A549 (cell line): ENCODE data around the gene VPS37B. TPM values are rescaled to one million over a fixed set of nuclear protein-coding genes. Genes with fewer than 3 reads are reported as not detected.
A peak's percentile ranks its signal among the peaks of the same experiment; 100 is the strongest.

Experiments
- ATAC-seq, 2 experiments: fragments of 200-7000 bp in 1 of 2; fragments of >200 bp in 1 of 2; cut with Nextera tagmentation in 1 of 2; cut with Tn5 transposase in 1 of 2; 3 replicates each; pipeline versions ENCODE4 v1.8.0 to v1.9.1; 2018 to 2020; ENCODE audit warnings: mild to moderate bottlenecking in 1 of 2, moderate library complexity in 1 of 2
- CTCF ChIA-PET: fragments of 300-600 bp; sonication (Branson Sonifier 250); formaldehyde crosslinking; extraction: SDS; loops from one replicate; lab custom pipeline; 2021; ENCODE audit warnings: antibody characterized with exemption, inconsistent platforms; lab: Yijun Ruan, JAX
- POLR2A ChIA-PET: fragments of 350-600 bp; formaldehyde crosslinking; extraction: SDS; loops from one replicate; lab custom pipeline; 2021; ENCODE audit warnings: antibody characterized with exemption, inconsistent platforms; lab: Yijun Ruan, JAX
- DNase-seq, 2 experiments: peaks; one replicate each; pipeline versions ENCODE4 v3.0.0 to v3.0.0-alpha.2; 2011 to 2016; ENCODE audit warnings: low read depth in 1 of 2, low spot score in 1 of 2
- FAIRE-seq: peaks from 2 replicates; lab custom pipeline; 2011; peaks lifted over from hg19 to GRCh38; lab: Jason Lieb, UNC
- H3K27ac ChIP-seq, 2 experiments: fragments of >200 bp; sonication (Bioruptor Twin); formaldehyde crosslinking; 3 replicates each; pipeline ENCODE4 v1.5.1; 2016 to 2017
- H3K4me1 ChIP-seq: fragments of >200 bp; sonication (Bioruptor Twin); formaldehyde crosslinking; 3 replicates; pipeline ENCODE4 v1.6.1; 2016
- H3K4me2 ChIP-seq: fragments of >200 bp; sonication (Bioruptor Twin); formaldehyde crosslinking; 3 replicates; pipeline ENCODE4 v1.6.1; 2016
- H3K4me3 ChIP-seq: fragments of >200 bp; sonication (Bioruptor Twin); formaldehyde crosslinking; 3 replicates; pipeline ENCODE4 v1.5.1; 2016
- H3K9me3 ChIP-seq: fragments of >200 bp; sonication (Bioruptor Twin); formaldehyde crosslinking; 3 replicates; pipeline ENCODE4 v1.6.1; 2016
- ATOH8 ChIP-seq: fragments of 250-450 bp; sonication (Bioruptor Pico); IDR thresholded peaks from 2 replicates; pipeline ENCODE4 v1.5.0; 2020; ENCODE audit warnings: low read depth, mild to moderate bottlenecking, moderate library complexity
- EHF ChIP-seq: fragments of 250-450 bp; sonication (Bioruptor Pico); IDR thresholded peaks from 2 replicates; pipeline ENCODE4 v1.5.0; 2020; ENCODE audit warnings: mild to moderate bottlenecking
- EHMT2 ChIP-seq: fragments of 200-600 bp; sonication (generic); IDR thresholded peaks from 2 replicates; pipeline ENCODE4 v1.6.1; 2016; ENCODE audit warnings: antibody characterized with exemption, low read depth, mild to moderate bottlenecking, moderate library complexity
- EP300 ChIP-seq, 2 experiments: fragments of >200 bp; sonication (Bioruptor Twin); formaldehyde crosslinking; IDR thresholded peaks; 2 replicates in 1 of 2; 3 replicates in 1 of 2; pipeline ENCODE4 v1.6.1; 2016 to 2017
- ESRRA ChIP-seq: fragments of 150-350 bp; IDR thresholded peaks from 2 replicates; pipeline ENCODE4 v1.6.1; 2014; ENCODE audit warnings: mild to moderate bottlenecking, low read length, borderline replicate concordance
- GATA3 ChIP-seq: IDR thresholded peaks from 2 replicates; pipeline ENCODE4 v1.6.1; 2012; ENCODE audit warnings: borderline replicate concordance
- HMGXB4 ChIP-seq: fragments of 250-450 bp; sonication (Bioruptor Pico); IDR thresholded peaks from 2 replicates; pipeline ENCODE4 v1.5.0; 2021; ENCODE audit warnings: mild to moderate bottlenecking, moderate library complexity, borderline replicate concordance
- KDM1A ChIP-seq: fragments of 200-600 bp; sonication (generic); IDR thresholded peaks from 2 replicates; pipeline ENCODE4 v1.6.1; 2016; ENCODE audit warnings: low read depth, mild to moderate bottlenecking
- MYC ChIP-seq: IDR thresholded peaks from 2 replicates; pipeline ENCODE4 v1.6.1; 2012; ENCODE audit warnings: mild to moderate bottlenecking, inconsistent platforms, low read length, improper control_type of control experiment, borderline replicate concordance
- NPAS2 ChIP-seq: fragments of 250-450 bp; sonication (Bioruptor Pico); IDR thresholded peaks from 2 replicates; pipeline ENCODE4 v1.8.0; 2022; ENCODE audit warnings: mild to moderate bottlenecking, moderate library complexity, borderline replicate concordance
- PHF8 ChIP-seq: fragments of 200-600 bp; sonication (generic); IDR thresholded peaks from 2 replicates; pipeline ENCODE4 v1.6.1; 2016; ENCODE audit warnings: low read depth, mild to moderate bottlenecking, antibody characterized with exemption, moderate library complexity, borderline replicate concordance
- RAD21 ChIP-seq, 2 experiments: fragments of >200 bp in 1 of 2; sonication (Bioruptor Twin) in 1 of 2; formaldehyde crosslinking in 1 of 2; IDR thresholded peaks in 1 of 2; conservative IDR thresholded peaks in 1 of 2; 2 replicates in 1 of 2; 3 replicates in 1 of 2; pipeline ENCODE4 v1.6.1; 2012 to 2018; ENCODE audit warnings: inconsistent platforms in 1 of 2
- RFX5 ChIP-seq: fragments of 450-650 bp; IDR thresholded peaks from 2 replicates; pipeline ENCODE4 v1.7.1; 2014; ENCODE audit warnings: antibody characterized with exemption, mild to moderate bottlenecking, moderate library complexity
- TP53 ChIP-seq: fragments of 250-450 bp; sonication (Bioruptor Pico); IDR thresholded peaks from 2 replicates; pipeline ENCODE4 v1.5.0; 2021; ENCODE audit warnings: mild to moderate bottlenecking, moderate library complexity
- WGBS: methylation state at CpG from one replicate; pipeline ENCODE4 v1.1.6; 2017; ENCODE audit errors: missing lambda C conversion rate; 5-methylcytosine and 5-hydroxymethylcytosine counted together
- polyA plus RNA-seq, 4 experiments: library from polyadenylated mRNA; depleted of rRNA in 3 of 4; stranded (reverse); fragments of >200 nt; fragmentation: RNase III in 1 of 4; extraction: RNeasy Plus Mini Kit Qiagen cat#74134 plus additional on column Dnase treatment in 1 of 4; gene quantifications; 2 replicates in 3 of 4; 3 replicates in 1 of 4; pipeline ENCODE4 v1.2.3, GENCODE V29; 2011 to 2017

VPS37B gene
- polyA plus RNA-seq, 2 of the 4 experiments (the other 2 are of a cell fraction) = 17.0 to 18.6 TPM

DNA sequence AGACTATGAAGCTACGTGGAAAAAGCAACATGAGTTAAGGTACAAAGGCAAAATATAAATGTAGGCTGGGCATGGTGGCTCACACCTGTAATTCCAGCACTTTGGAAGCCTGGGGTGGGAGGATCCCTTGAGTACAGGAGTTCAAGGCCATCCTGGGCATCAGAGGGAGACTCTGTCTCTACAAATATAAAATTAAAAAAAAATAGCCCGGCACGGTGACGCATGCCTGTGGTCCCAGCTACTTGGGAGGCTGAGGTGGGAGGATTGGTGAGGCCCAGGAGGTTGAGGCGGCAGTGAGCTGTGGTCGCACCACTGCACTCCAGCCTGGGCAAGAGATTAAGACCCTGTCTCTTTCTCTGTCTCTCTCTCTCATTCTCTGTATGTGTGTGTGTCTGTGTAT lies 4.0 kb upstream of the VPS37B start:
- DNase-seq (no peak), FAIRE-seq (no peak), ATAC-seq (no peak)
- Histone ChIP-seq H3K4me3 (no peak overlapping the region), H3K27ac (no peak overlapping the region), H3K4me2 (no peak overlapping the region), H3K9me3 (no peaks in the 10 kb centered on the region), H3K4me1 (peaks cover 19% of the 10 kb centered on the region)
- no peak for TF ChIP-seq PHF8
- 94% methylated on average over 6 of the region's 6 CpGs for WGBS
- ChIA-PET POLR2A (no interaction called here), CTCF (interaction anchor here (0.9 to 2.0 kb wide), 4 partner anchors 9 to 51 kb away, joined by 3 to 7 read pairs (median 6); no protein-coding TSS in a partner anchor)

- DNase-seq (no peak), ATAC-seq (no peak), FAIRE-seq (no peak)
- Histone ChIP-seq H3K27ac (peak overlapping the region in 1 of 2 experiments; percentile 89; a peak in 2 of 6 replicates), H3K4me1 (peaks cover 44% of the 10 kb centered on the region), H3K9me3 (no peaks in the 10 kb centered on the region), H3K4me3 (no peak overlapping the region; the same call in 1 of the 3 replicates), H3K4me2 (peak overlapping the region; percentile 91; the same call in 2 of the 3 replicates)
- CTCF ChIA-PET = interaction anchor here (0.8 to 3.2 kb wide), 3 partner anchors 16 to 36 kb away, joined by 3 to 15 read pairs (median 6); no protein-coding TSS in a partner anchor
- 90% methylated on average over 7 of the region's 7 CpGs for WGBS
- POLR2A ChIA-PET = no interaction called here
- TF ChIP-seq EP300 (IDR thresholded peaks at IDR 0.05) = no peak
- TF ChIP-seq KDM1A = 0 out of 2 replicates have a peak, but pooled peaks have one; percentile 21
- TF ChIP-seq MYC = no peak
- no peak for TF ChIP-seq HMGXB4 (CRISPR knock-in tag)
Measured at GRCh38 chr12:122896662-122897061, 738 bp upstream of the VPS37B start.

- DNase-seq = no peak
- Histone ChIP-seq H3K4me1 (peaks cover 57% of the 10 kb centered on the region), H3K4me3 (peak overlapping the region; percentile 89), H3K4me2 (peak overlapping the region; percentile 91), H3K9me3 (no peaks in the 10 kb centered on the region), H3K27ac (peak overlapping the region; percentile 89 to 97)
- WGBS = 8% methylated on average over 9 of the region's 9 CpGs
- POLR2A ChIA-PET = no interaction called here
- CTCF ChIA-PET = interaction anchor here (1.2 to 4.9 kb wide), 3 partner anchors 10 to 35 kb away, joined by 3 to 28 read pairs (median 10); no protein-coding TSS in a partner anchor
- ATAC-seq = peak in 1 of 2 experiments; percentile 7; a peak in 3 of 6 replicates
- no peak for FAIRE-seq
- TF ChIP-seq PHF8 (no peak), ESRRA (no peak), ATOH8 (CRISPR knock-in tag) (no peak), TP53 (no peak), RAD21 (conservative IDR thresholded peaks at IDR 0.05 in 1 of 2, IDR thresholded peaks at IDR 0.05 in 1 of 2) (no peak), RFX5 (no peak), EHMT2 (no peak), EHF (CRISPR knock-in tag) (no peak), NPAS2 (CRISPR knock-in tag) (no peak), GATA3 (no peak)
Measured at GRCh38 chr12:122895320-122895703, 612 bp downstream of the VPS37B start.
